Gastrocnemius medialis (tissue), 4 donors: Measurements from ENCODE around the gene ATAT1. TPM values are rescaled to one million over a fixed set of nuclear protein-coding genes. Genes with fewer than 3 reads are reported as not detected.
A peak's percentile ranks its signal among the peaks of the same experiment; 100 is the strongest.

Source experiments
- ATAC-seq, 2 donors: fragments of 150-250 bp; one replicate each; pipeline ENCODE4 v1.9.1; 2016
- DNase-seq, 2 donors: peaks; one replicate each; pipeline ENCODE4 v3.0.0-alpha.2; 2019
- H3K27ac ChIP-seq, 4 donors: fragments of 200-600 bp; sonication (generic); 1 replicate in 1 of 4; 2 replicates in 3 of 4; pipeline ENCODE4 v1.5.1; 2016 to 2018; ENCODE audit warnings: mild to moderate bottlenecking in 2 of 4, moderate library complexity in 1 of 4
- H3K27me3 ChIP-seq, 3 donors: fragments of 200-600 bp; sonication (generic) in 2 of 3; 1 replicate in 1 of 3; 2 replicates in 2 of 3; pipeline versions ENCODE4 v1.5.1 to v1.6.0; 2016 to 2019; ENCODE audit warnings: mild to moderate bottlenecking in 1 of 3, moderate library complexity in 1 of 3
- H3K36me3 ChIP-seq, 2 donors: fragments of 200-600 bp; sonication (generic) in 1 of 2; one replicate each; pipeline ENCODE4 v1.5.1; 2017 to 2018
- H3K4me1 ChIP-seq, 2 donors: fragments of 200-600 bp; sonication (generic) in 1 of 2; one replicate each; pipeline ENCODE4 v1.5.1; 2016 to 2017; ENCODE audit warnings: mild to moderate bottlenecking in 2 of 2
- H3K4me3 ChIP-seq, 4 donors: fragments of 200-600 bp; sonication (generic) in 3 of 4; 1 replicate in 1 of 4; 2 replicates in 3 of 4; pipeline ENCODE4 v1.5.1; 2016 to 2019; ENCODE audit warnings: mild to moderate bottlenecking in 2 of 4
- H3K9me3 ChIP-seq, 3 donors: fragments of 200-600 bp; sonication (generic) in 2 of 3; 1 replicate in 1 of 3; 2 replicates in 2 of 3; pipeline ENCODE4 v1.5.1; 2016 to 2019
- POLR2A ChIP-seq, 2 donors: fragments of 450-650 bp; IDR thresholded peaks; one replicate each; pipeline ENCODE4 v1.6.1; 2017; ENCODE audit warnings: antibody characterized with exemption in 2 of 2, mild to moderate bottlenecking in 2 of 2, moderate library complexity in 2 of 2
- in situ Hi-C, 4 donors: fragments of 200-750 bp; cut with MboI; loops; one replicate each; pipeline versions ENCODE4 v1.15.0 to v1.8.0; 2017; ENCODE audit warnings: low sequenced_read_pairs in 4 of 4
- intact Hi-C: fragments of 100-400 bp; cut with DNase I; formaldehyde crosslinking; loops from one replicate; pipeline ENCODE4 v1.15.1; 2023; ENCODE audit warnings: low total_unique reads
- microRNA counts, 2 donors: library from miRNA; unstranded; fragments of <30 nt; microRNA quantifications; one replicate each; lab custom pipeline; 2016
- microRNA-seq, 2 donors: library from miRNA; unstranded; fragments of <30 nt; microRNA quantifications; one replicate each; pipeline ENCODE4, GENCODE V29; 2016; ENCODE audit warnings: borderline replicate concordance in 2 of 2
- total RNA-seq, 4 donors: library from RNA; depleted of rRNA; stranded (reverse); fragments of >200 nt; gene quantifications; one replicate each; pipeline versions ENCODE4 v1.1.0 to v1.2.3, GENCODE V29; 2016
- TF ChIP-seq, protein P1 (sequence below), 5 experiments: fragments of 450-650 bp in 3 of 5; fragments of 200-600 bp in 2 of 5; sonication (generic) in 2 of 5; IDR thresholded peaks in 4 of 5; conservative IDR thresholded peaks in 1 of 5; 1 replicate in 4 of 5; 2 replicates in 1 of 5; pipeline ENCODE4 v1.5.1; 2016 to 2019; ENCODE audit warnings: antibody characterized with exemption in 5 of 5, mild to moderate bottlenecking in 3 of 5, moderate library complexity in 3 of 5

Gene ATAT1
- total RNA-seq, 4 donors from 2014 or later = 0.73 to 7.8 (median 1.7) TPM

DNA sequence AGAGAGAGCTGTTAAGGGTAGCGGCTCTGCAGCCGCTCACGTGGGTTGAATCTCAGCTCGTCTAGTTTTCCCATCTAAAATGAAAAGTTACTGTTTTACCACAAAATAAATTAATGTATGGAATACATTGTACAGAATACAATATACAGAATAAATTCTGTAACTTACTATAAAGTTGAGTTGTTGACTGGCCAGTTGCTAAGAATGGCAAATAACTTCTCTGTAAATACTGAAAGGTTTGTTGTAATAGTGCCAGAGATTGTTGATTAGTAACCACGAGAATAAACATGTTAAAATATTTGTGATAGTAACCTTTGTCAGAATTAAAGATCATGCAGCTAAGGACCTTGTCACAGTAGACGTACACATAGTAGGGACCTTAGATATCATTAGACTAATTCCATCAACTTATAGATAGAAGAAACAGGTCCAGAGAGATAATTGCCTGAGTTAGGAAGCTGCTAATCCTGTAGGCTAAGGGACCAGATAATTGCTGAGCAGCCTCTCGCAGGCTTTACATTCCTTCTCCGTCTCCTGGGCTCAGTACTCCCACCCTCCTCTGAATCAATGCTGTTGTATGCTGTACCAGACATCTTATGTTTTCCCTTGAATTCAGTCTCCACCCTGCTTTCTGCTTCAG is 64.7 kb downstream of the ATAT1 start:
- TF ChIP-seq, protein P1, sequence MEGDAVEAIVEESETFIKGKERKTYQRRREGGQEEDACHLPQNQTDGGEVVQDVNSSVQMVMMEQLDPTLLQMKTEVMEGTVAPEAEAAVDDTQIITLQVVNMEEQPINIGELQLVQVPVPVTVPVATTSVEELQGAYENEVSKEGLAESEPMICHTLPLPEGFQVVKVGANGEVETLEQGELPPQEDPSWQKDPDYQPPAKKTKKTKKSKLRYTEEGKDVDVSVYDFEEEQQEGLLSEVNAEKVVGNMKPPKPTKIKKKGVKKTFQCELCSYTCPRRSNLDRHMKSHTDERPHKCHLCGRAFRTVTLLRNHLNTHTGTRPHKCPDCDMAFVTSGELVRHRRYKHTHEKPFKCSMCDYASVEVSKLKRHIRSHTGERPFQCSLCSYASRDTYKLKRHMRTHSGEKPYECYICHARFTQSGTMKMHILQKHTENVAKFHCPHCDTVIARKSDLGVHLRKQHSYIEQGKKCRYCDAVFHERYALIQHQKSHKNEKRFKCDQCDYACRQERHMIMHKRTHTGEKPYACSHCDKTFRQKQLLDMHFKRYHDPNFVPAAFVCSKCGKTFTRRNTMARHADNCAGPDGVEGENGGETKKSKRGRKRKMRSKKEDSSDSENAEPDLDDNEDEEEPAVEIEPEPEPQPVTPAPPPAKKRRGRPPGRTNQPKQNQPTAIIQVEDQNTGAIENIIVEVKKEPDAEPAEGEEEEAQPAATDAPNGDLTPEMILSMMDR (IDR thresholded peaks at IDR 0.05 in 4 of 5, conservative IDR thresholded peaks at IDR 0.05 in 1 of 5) = no peak
- TF ChIP-seq POLR2A (IDR thresholded peaks at IDR 0.05) = no peak

More for the DNA sequence above, 64.7 kb downstream of the ATAT1 start:
- H3K4me1 ChIP-seq = peaks cover 28 to 41% of the 10 kb centered on the region in 2 donors
- intact Hi-C loops = loop anchor here (1.0 to 2.0 kb wide), 2 partner anchors 19 to 26 kb away; partner anchors contain the start of genes DHX16 and MDC1
- peak overlapping the region; percentile 72 to 91 (median 76) for H3K4me3 ChIP-seq
- in situ Hi-C loops = no loop called here
- no peaks in the 10 kb centered on the region for H3K9me3 ChIP-seq
- ATAC-seq = no peak
- H3K36me3 ChIP-seq = no peaks in the 10 kb centered on the region
- H3K27me3 ChIP-seq = no peaks in the 10 kb centered on the region
- no peak for DNase-seq
- peak overlapping the region; percentile 93 to 99 (median 97) for H3K27ac ChIP-seq

MicroRNAs within 50 kb of the gene (microRNA counts, 767-probe panel; counts per million panel counts)
- 356 to 448 counts per million in 2 donors for microRNA hsa-miR-877-5p (lab: Ali Mortazavi, UCI)

Small RNAs within 50 kb of the gene (microRNA-seq; reads per million reads assigned to microRNA genes)
- gene MIR877 = 15.4 to 35.0 reads per million in 2 donors

Other genes with a start within 250 kb of the ATAT1 start
- 100 to 1,000 TPM; 135 to 248 (median 157) TPM for gene HLA-E, start 137.4 kb upstream of the ATAT1 start, total RNA-seq
- 10 to 100 TPM; 13.2 to 16.0 (median 14.9) TPM for gene GNL1, start 70.4 kb upstream of the ATAT1 start, total RNA-seq
- 1 to 10 TPM in 3 of 4 donors, under 1 TPM in 1; 0.75 to 1.6 (median 1.3) TPM for gene PRR3, start 69.6 kb upstream of the ATAT1 start, total RNA-seq
- gene ABCF1, start 55.4 kb upstream of the ATAT1 start, total RNA-seq = 100 to 1,000 TPM in 3 of 4 donors, 10 to 100 TPM in 1; 55.8 to 122 (median 111) TPM
- 10 to 100 TPM; 24.1 to 31.5 (median 27.0) TPM for gene PPP1R10, start 9.6 kb upstream of the ATAT1 start, total RNA-seq
- gene MRPS18B, start 9.0 kb upstream of the ATAT1 start, total RNA-seq = 100 to 1,000 TPM; 155 to 211 (median 167) TPM
- gene C6orf136, start 20.3 kb downstream of the ATAT1 start, total RNA-seq = 10 to 100 TPM; 11.2 to 24.9 (median 19.8) TPM
- 10 to 100 TPM; 39.1 to 74.8 (median 49.4) TPM for gene DHX16, start 46.1 kb downstream of the ATAT1 start, total RNA-seq
- 10 to 100 TPM in 3 of 4 donors, 1 to 10 TPM in 1; 4.4 to 16.9 (median 12.4) TPM for gene PPP1R18, start 59.8 kb downstream of the ATAT1 start, total RNA-seq
- gene NRM, start 64.1 kb downstream of the ATAT1 start, total RNA-seq = 1 to 10 TPM in 3 of 4 donors, under 1 TPM in 1; 0.32 to 2.0 (median 1.4) TPM
- gene MDC1, start 90.4 kb downstream of the ATAT1 start, total RNA-seq = 1 to 10 TPM; 3.6 to 8.9 (median 6.2) TPM
- gene TUBB, start 93.5 kb downstream of the ATAT1 start, total RNA-seq = 100 to 1,000 TPM in 3 of 4 donors, 10 to 100 TPM in 1; 79.7 to 294 (median 193) TPM
- gene FLOT1, start 115.8 kb downstream of the ATAT1 start, total RNA-seq = 100 to 1,000 TPM in 3 of 4 donors, 10 to 100 TPM in 1; 96.9 to 127 (median 117) TPM
- 1 to 10 TPM in 3 of 4 donors, under 1 TPM in 1; 0.24 to 2.0 (median 1.4) TPM for gene IER3, start 117.7 kb downstream of the ATAT1 start, total RNA-seq